Heart right ventricle (tissue), 16 donors: ENCODE data around the gene RIN2. TPM values are rescaled to one million over a fixed set of nuclear protein-coding genes. Genes with fewer than 3 reads are reported as not detected.

ENCODE experiments used
- ATAC-seq, 8 donors: fragments of 200-7000 bp; cut with Tn5 transposase; one replicate each; pipeline ENCODE4 v1.9.1; 2020; ENCODE audit warnings: mild to moderate bottlenecking in 8 of 8, moderate library complexity in 8 of 8, moderate number of reproducible peaks in 1 of 8
- DNase-seq, 2 donors: peaks; one replicate each; pipeline ENCODE4 v3.0.0-alpha.2; 2020
- H3K27ac ChIP-seq, 10 donors: fragments of 200-600 bp; sonication (generic) in 2 of 10; one replicate each; pipeline versions ENCODE4 v1.5.0 to v1.8.0; 2020 to 2022; ENCODE audit warnings: mild to moderate bottlenecking in 3 of 10
- H3K27me3 ChIP-seq, 7 donors: fragments of 200-600 bp; one replicate each; pipeline ENCODE4 v1.8.0; 2021 to 2022; ENCODE audit warnings: mild to moderate bottlenecking in 2 of 7
- H3K36me3 ChIP-seq, 9 donors: fragments of 200-600 bp; sonication (generic) in 1 of 9; one replicate each; pipeline versions ENCODE4 v1.5.0 to v1.8.0; 2020 to 2022; ENCODE audit warnings: mild to moderate bottlenecking in 2 of 9
- H3K4me1 ChIP-seq, 9 donors: fragments of 200-600 bp; sonication (generic) in 1 of 9; one replicate each; pipeline versions ENCODE4 v1.5.0 to v1.8.0; 2020 to 2022; ENCODE audit warnings: mild to moderate bottlenecking in 4 of 9
- H3K4me3 ChIP-seq, 10 donors: fragments of 200-600 bp; sonication (generic) in 2 of 10; one replicate each; pipeline versions ENCODE4 v1.5.0 to v1.8.0; 2020 to 2022; ENCODE audit warnings: mild to moderate bottlenecking in 7 of 10, moderate library complexity in 2 of 10
- H3K9me3 ChIP-seq, 11 donors: fragments of 200-600 bp in 10 of 11; sonication (generic) in 2 of 11; one replicate each; pipeline versions ENCODE4 v1.5.0 to v1.8.0; 2013 to 2022; ENCODE audit warnings: mild to moderate bottlenecking in 2 of 11, control low read depth in 1 of 11, moderate library complexity in 1 of 11
- WGBS, 2 donors: extraction: QIAGEN DNeasy Blood & Tissue Kit; methylation state at CpG; one replicate each; pipeline ENCODE4 v1.1.7; 2013; ENCODE audit warnings: inconsistent platforms in 1 of 2; 5-methylcytosine and 5-hydroxymethylcytosine counted together
- intact Hi-C, 10 donors: fragments of 100-400 bp; cut with DNase I; formaldehyde crosslinking; loops; one replicate each; pipeline versions ENCODE4 v1.11.1 to v1.14.2; 2022
- polyA plus RNA-seq, 2 donors: library from polyadenylated mRNA; stranded (reverse); fragments of 200-250 nt; gene quantifications; one replicate each; pipeline ENCODE4 v1.2.3, GENCODE V29; 2013
- total RNA-seq, 10 donors: library from RNA; stranded (reverse); fragmentation: NEBNext Ultra II Directional in 3 of 10; extraction: Animal tissue kit (Norgen Biotek cat#: 25700) in 3 of 10; gene quantifications; one replicate each; pipeline versions ENCODE4 v1.2.1 to v1.2.4, GENCODE V29; 2021 to 2023
- TF ChIP-seq, protein P1 (sequence below), 9 donors: fragments of 200-600 bp; sonication (generic) in 2 of 9; IDR thresholded peaks; one replicate each; pipeline versions ENCODE4 v1.5.0 to v1.8.0; 2021 to 2022; ENCODE audit warnings: antibody characterized with exemption in 9 of 9, mild to moderate bottlenecking in 5 of 9, moderate library complexity in 1 of 9
- donor health status: Arrhythmogenic right ventricular cardiomyopathy.
- donor health status: ischemic (EF 13 %, LVEDD 7.1; RV severe dilation, severe dysfunction).
- donor health status: healthy with polysubstance abuse.
- donor health status: DM: no; HTN: yes; CAD: no.
- donor health status: DM: no; HTN: no; CAD: no.
- donor health status: ischemic (EF 25% LVEDD 6.9; RV normal size, moderate dysfunction).
- donor health status: ischemic (EF 25% LVEDD 5.7; RV mildly dilated, moderate dysfunction).
- donor health status: healthy.
- donor health status: DM: yes; HTN: yes; CAD: no.
- donor health status: Ischemic cardiomyopathy.
- donor health status: ischemic (EF 35%, LVEDD 5.7; RV mildly dilated, moderate dysfunction).
- donor health status: nonischemic (EF 11% LVEDD 7.7; RV severe dilation, severe dysfunction).
- donor health status: DM: yes; HTN: yes; CAD: no.
- donor health status: PGD.
- donor health status: ischemic (EF 29% LVEDD 5.4; RV normal size, mild dysfunction).
- donor health status: nonischemic (EF 23%, LVEDD 6.1; RV moderate dilation, normal function).

RIN2 gene
- total and polyA plus RNA-seq, 12 donors = 9.0 to 66.2 (median 60.5) TPM

DNA sequence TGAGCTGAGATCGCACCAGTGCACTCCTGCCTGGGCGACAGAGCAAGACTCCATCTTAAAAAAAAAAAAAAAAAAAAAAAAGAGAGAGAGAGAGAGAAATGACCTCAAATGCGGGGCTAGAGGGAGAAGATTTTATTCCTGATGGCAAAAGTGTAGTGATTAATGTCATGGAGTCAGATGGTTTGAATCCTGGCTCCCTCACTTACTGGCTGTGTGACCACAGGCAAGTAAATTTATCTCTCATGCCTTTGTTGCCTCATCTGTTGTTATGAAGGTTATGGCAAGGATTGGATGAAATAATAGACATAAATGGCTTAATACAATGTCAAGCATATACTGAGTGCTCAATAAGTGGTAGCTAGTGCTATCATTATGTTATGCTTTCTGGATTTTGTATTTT lies 29.3 kb downstream of the RIN2 start:
- Histone ChIP-seq H3K4me1 (peaks cover 24 to 61% (median 47%) of the 10 kb centered on the region in 9 donors), H3K4me3 (no peak overlapping the region), H3K27ac (peak overlapping the region; percentile 32 to 91 (median 76)), H3K9me3 (peaks cover 0 to 15% (median 6%) of the 10 kb centered on the region in 11 donors), H3K27me3 (no peaks in the 10 kb centered on the region), H3K36me3 (peaks cover 0 to 5% (median 0%) of the 10 kb centered on the region in 9 donors)
- no peak for DNase-seq
- WGBS, 2 donors = 92 to 96% methylated on average over 3 of the region's 3 CpGs
- intact Hi-C loops = loop anchor here in 8 of 10 donors (5.0 to 10.0 kb wide), 7 partner anchors 40 to 210 kb away; no protein-coding TSS in a partner anchor
- TF ChIP-seq, protein P1, sequence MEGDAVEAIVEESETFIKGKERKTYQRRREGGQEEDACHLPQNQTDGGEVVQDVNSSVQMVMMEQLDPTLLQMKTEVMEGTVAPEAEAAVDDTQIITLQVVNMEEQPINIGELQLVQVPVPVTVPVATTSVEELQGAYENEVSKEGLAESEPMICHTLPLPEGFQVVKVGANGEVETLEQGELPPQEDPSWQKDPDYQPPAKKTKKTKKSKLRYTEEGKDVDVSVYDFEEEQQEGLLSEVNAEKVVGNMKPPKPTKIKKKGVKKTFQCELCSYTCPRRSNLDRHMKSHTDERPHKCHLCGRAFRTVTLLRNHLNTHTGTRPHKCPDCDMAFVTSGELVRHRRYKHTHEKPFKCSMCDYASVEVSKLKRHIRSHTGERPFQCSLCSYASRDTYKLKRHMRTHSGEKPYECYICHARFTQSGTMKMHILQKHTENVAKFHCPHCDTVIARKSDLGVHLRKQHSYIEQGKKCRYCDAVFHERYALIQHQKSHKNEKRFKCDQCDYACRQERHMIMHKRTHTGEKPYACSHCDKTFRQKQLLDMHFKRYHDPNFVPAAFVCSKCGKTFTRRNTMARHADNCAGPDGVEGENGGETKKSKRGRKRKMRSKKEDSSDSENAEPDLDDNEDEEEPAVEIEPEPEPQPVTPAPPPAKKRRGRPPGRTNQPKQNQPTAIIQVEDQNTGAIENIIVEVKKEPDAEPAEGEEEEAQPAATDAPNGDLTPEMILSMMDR (IDR thresholded peaks at IDR 0.05) = no peak
- no peak for ATAC-seq

DNA sequence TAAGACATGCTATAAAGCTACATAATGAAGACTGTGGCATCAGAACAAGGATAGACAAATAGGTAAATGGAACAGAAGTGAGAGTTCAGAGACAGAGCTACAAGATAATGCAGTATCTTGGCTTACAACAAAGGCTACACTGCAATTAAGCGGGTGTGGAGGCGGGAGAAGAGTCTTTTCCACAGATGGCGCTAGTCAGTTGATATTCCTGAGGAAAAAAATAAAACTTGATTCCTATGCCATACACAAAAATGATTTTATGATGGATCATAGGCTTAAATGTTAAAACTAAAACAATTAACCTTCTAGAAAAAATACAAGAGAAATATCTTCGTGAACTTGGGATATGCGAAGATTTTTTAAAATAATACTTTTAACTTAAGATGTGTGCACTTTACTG lies 31.0 kb downstream of the RIN2 start:
- WGBS, 2 donors = 99 to 100% methylated on average over 5 of the region's 5 CpGs
- intact Hi-C loops = loop anchor here in 8 of 10 donors (5.0 to 10.0 kb wide), 7 partner anchors 38 to 208 kb away; no protein-coding TSS in a partner anchor
- Histone ChIP-seq H3K27ac (no peak overlapping the region), H3K4me1 (peaks cover 19 to 57% (median 46%) of the 10 kb centered on the region in 9 donors), H3K9me3 (peaks cover 0 to 15% (median 6%) of the 10 kb centered on the region in 11 donors), H3K36me3 (peaks cover 0 to 8% (median 0%) of the 10 kb centered on the region in 9 donors), H3K27me3 (no peaks in the 10 kb centered on the region), H3K4me3 (no peak overlapping the region)
- ATAC-seq (no peak), DNase-seq (no peak)
- TF ChIP-seq, protein P1 (IDR thresholded peaks at IDR 0.05) = no peak

DNA sequence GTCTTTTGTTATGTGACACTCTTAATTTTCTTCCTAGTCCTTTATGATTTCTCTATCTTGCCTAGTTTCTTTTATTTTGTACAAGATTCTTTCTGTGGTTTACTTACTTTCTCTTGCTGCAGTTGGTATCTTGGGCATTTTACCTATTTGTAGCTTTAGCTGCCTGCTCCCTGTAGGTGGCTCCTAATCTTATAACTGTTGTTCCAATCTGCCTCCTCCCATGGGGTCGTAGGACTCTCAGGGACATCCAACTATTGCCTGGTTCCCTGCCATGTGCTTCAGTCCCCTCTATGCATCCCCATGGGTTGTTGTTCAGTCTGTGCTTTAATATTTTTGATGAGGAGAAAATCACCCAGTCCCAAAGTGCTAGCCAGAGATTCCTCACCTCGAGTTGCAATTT lies 31.4 kb downstream of the RIN2 start:
- Histone ChIP-seq H3K9me3 (peaks cover 0 to 15% (median 6%) of the 10 kb centered on the region in 11 donors), H3K27ac (peak overlapping the region in 1 of 10 donors; percentile 13), H3K4me1 (peaks cover 16 to 52% (median 44%) of the 10 kb centered on the region in 9 donors), H3K27me3 (no peaks in the 10 kb centered on the region), H3K36me3 (peaks cover 0 to 8% (median 0%) of the 10 kb centered on the region in 9 donors), H3K4me3 (no peak overlapping the region)
- DNase-seq (no peak), ATAC-seq (no peak)
- TF ChIP-seq, protein P1 (IDR thresholded peaks at IDR 0.05) = no peak
- 43 to 47% methylated on average over 2 of the region's 2 CpGs for WGBS, 2 donors
- intact Hi-C loops = loop anchor here in 8 of 10 donors (5.0 to 10.0 kb wide), 7 partner anchors 38 to 208 kb away; no protein-coding TSS in a partner anchor

DNA sequence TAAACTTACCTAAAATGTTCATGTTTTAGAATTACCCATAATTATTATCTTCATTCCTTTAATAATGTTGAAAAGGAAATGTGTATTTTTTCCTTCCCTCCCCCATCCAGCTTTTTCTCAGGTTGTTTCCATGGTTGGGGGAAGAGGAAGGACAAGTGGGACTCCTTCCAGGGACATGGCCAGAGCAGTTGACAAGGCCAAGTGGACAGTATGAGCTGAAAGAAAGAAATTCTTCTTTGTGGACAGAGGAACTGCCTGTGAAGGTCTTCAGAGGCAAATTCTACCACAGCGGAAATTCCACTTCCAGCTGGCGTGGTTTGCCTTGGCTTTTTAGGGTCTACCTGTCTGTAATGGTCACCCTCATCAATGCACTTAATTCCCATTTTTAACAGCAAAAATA lies 33.8 kb downstream of the RIN2 start:
- no peak overlapping the region for H3K4me3 ChIP-seq
- TF ChIP-seq, protein P1 (IDR thresholded peaks at IDR 0.05) = no peak
- 81% methylated on average over 2 of the region's 2 CpGs for WGBS, 2 donors
- no peak overlapping the region for H3K27ac ChIP-seq
- peaks cover 0 to 15% (median 6%) of the 10 kb centered on the region in 11 donors for H3K9me3 ChIP-seq
- ATAC-seq = peak in 1 of 8 donors; percentile 53
- no peak for DNase-seq
- intact Hi-C loops = loop anchor here in 2 of 10 donors (10.0 kb wide), 1 partner anchor 97 kb away; no protein-coding TSS in a partner anchor
- H3K4me1 ChIP-seq = peaks cover 2 to 36% (median 25%) of the 10 kb centered on the region in 9 donors
- peaks cover 0 to 8% (median 0%) of the 10 kb centered on the region in 9 donors for H3K36me3 ChIP-seq
- no peaks in the 10 kb centered on the region for H3K27me3 ChIP-seq
